Neural progenitor cell (in vitro differentiated cells): ENCODE data around the gene NCKIPSD. TPM values are rescaled to one million over a fixed set of nuclear protein-coding genes. Genes with fewer than 3 reads are reported as not detected.

Experiments used
- DNase-seq: peaks from one replicate; pipeline ENCODE4 v3.0.0-alpha.2; 2016; ENCODE audit warnings: low spot score
- H2AFZ ChIP-seq: fragments of 200-600 bp; sonication (generic); replicated peaks from 2 replicates; pipeline ENCODE4 v1.6.1; 2016; ENCODE audit warnings: antibody characterized with exemption
- H3F3A ChIP-seq: fragments of 200-600 bp; sonication (generic); 2 replicates; pipeline ENCODE4 v1.6.1; 2016; ENCODE audit warnings: antibody characterized with exemption, low read depth
- H3K27ac ChIP-seq: fragments of 200-600 bp; sonication (generic); 2 replicates; pipeline ENCODE4 v1.5.1; 2016; ENCODE audit warnings: mild to moderate bottlenecking
- H3K27me3 ChIP-seq: fragments of 200-600 bp; sonication (generic); 2 replicates; pipeline ENCODE4 v1.6.1; 2016; ENCODE audit warnings: mild to moderate bottlenecking, moderate library complexity
- H3K36me3 ChIP-seq: fragments of 200-600 bp; sonication (generic); 2 replicates; pipeline ENCODE4 v1.5.1; 2016
- H3K4me1 ChIP-seq: fragments of 200-600 bp; sonication (generic); 2 replicates; pipeline ENCODE4 v1.6.1; 2016; ENCODE audit warnings: mixed run types
- H3K4me2 ChIP-seq: fragments of 200-600 bp; sonication (generic); 2 replicates; pipeline ENCODE4 v1.6.1; 2016
- H3K4me3 ChIP-seq: fragments of 200-600 bp; sonication (generic); 2 replicates; pipeline ENCODE4 v1.5.1; 2016
- H3K79me2 ChIP-seq: fragments of 200-600 bp; sonication (generic); 2 replicates; pipeline ENCODE4 v1.6.1; 2016; ENCODE audit warnings: low read depth
- H3K9ac ChIP-seq: fragments of 200-600 bp; sonication (generic); 2 replicates; pipeline ENCODE4 v1.6.1; 2016
- H3K9me3 ChIP-seq: fragments of 200-600 bp; sonication (generic); 2 replicates; pipeline ENCODE4 v1.5.1; 2016; ENCODE audit warnings: low read depth
- H4K20me1 ChIP-seq: fragments of 200-600 bp; sonication (generic); 2 replicates; pipeline ENCODE4 v1.6.1; 2016; ENCODE audit warnings: low read depth
- H3K27ac Mint-ChIP-seq: 3 replicates; pipeline ENCODE4 v1.8.0; 2021; ENCODE audit warnings: mixed read lengths
- H3K27me3 Mint-ChIP-seq: 2 replicates; pipeline ENCODE4 v1.8.0; 2022; ENCODE audit warnings: low read depth, mild to moderate bottlenecking, inconsistent platforms, moderate library complexity, mixed read lengths; ENCODE audit not compliant: insufficient read depth
- H3K36me3 Mint-ChIP-seq: 3 replicates; pipeline ENCODE4 v1.8.0; 2021; ENCODE audit warnings: mixed read lengths
- H3K4me1 Mint-ChIP-seq: 3 replicates; pipeline ENCODE4 v1.8.0; 2021; ENCODE audit warnings: mixed read lengths
- H3K4me3 Mint-ChIP-seq: 3 replicates; pipeline ENCODE4 v1.8.0; 2021; ENCODE audit warnings: mild to moderate bottlenecking, moderate library complexity, mixed read lengths
- H3K9me3 Mint-ChIP-seq: 3 replicates; pipeline ENCODE4 v1.8.0; 2020; ENCODE audit warnings: mixed read lengths
- CTCF ChIP-seq: fragments of 200-600 bp; sonication (generic); IDR thresholded peaks from 2 replicates; pipeline ENCODE4 v1.5.1; 2017; ENCODE audit warnings: antibody characterized with exemption, mild to moderate bottlenecking
- EZH2 ChIP-seq: fragments of 200-600 bp; sonication (generic); IDR thresholded peaks from 2 replicates; pipeline ENCODE4 v1.6.1; 2017; ENCODE audit warnings: antibody characterized with exemption, mild to moderate bottlenecking, moderate library complexity
- EZH2phosphoT487 ChIP-seq: fragments of 200-600 bp; sonication (generic); IDR thresholded peaks from 2 replicates; pipeline ENCODE4 v1.6.1; 2017; ENCODE audit warnings: antibody characterized with exemption
- total RNA-seq: library from RNA; depleted of rRNA; stranded (reverse); fragments of >200 nt; gene quantifications from 2 replicates; pipeline ENCODE4 v1.2.3, GENCODE V29; 2015; ENCODE audit warnings: low replicate concordance

The NCKIPSD gene
- total RNA-seq, 1 donor from 2014 or later: 32.8 TPM

DNA sequence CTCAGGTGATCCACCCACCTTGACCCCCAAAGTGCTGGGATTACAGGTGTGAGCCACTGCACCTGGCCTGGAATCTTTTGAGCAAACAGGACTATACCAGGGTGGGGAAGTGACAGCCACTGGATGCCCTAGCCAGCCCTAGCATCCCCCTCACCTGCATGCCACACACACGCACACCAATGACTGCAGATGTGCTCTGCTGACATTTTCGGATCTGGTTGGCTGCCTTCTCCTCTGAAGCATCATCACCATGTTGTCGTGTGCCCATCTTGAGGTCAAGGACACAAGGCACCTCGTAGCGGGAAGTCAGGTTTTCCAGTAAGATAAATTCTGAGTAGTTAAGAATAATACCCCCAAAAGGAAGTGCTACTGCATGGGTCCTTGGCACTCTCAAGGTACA is 3.7 kb upstream of the NCKIPSD start:
- Histone ChIP-seq H4K20me1 (peaks cover 88% of the 10 kb centered on the region), H3K36me3 (peaks cover 20% of the 10 kb centered on the region), H3K4me2 (no peak overlapping the region), H3F3A (peaks cover 75% of the 10 kb centered on the region), H3K27me3 (no peaks in the 10 kb centered on the region), H3K79me2 (peaks cover 43% of the 10 kb centered on the region), H3K27ac (no peak overlapping the region), H3K9ac (no peak overlapping the region), H3K9me3 (no peaks in the 10 kb centered on the region), H3K4me1 (peaks cover 6% of the 10 kb centered on the region), H3K4me3 (no peak overlapping the region), H2AFZ (no peak overlapping the region)
- no peak overlapping the region for H3K4me3 Mint-ChIP-seq
- no peaks in the 10 kb centered on the region for H3K9me3 Mint-ChIP-seq
- no peak for DNase-seq
- TF ChIP-seq EZH2 (no peak), EZH2phosphoT487 (no peak), CTCF (no peak)
- peaks cover 5% of the 10 kb centered on the region for H3K27me3 Mint-ChIP-seq
- no peak overlapping the region for H3K27ac Mint-ChIP-seq
- peaks cover 25% of the 10 kb centered on the region for H3K36me3 Mint-ChIP-seq
- peaks cover 11% of the 10 kb centered on the region for H3K4me1 Mint-ChIP-seq

DNA sequence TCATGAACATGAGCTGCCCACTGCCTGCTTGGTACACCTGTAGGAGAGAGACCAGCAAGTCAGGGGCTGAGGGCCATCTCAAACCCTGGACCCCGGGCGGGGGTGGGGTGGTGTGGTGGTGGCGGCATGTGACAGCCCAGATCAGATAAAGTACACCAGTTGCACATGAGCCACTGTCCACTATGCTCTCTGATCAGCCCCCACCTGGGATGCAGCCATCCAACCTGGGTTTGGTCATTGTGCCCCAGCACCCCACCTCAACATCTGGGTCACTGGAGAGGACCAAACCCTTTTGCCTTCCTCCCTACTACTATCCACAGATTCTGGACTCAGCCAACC is 3.0 kb upstream of the NCKIPSD start:
- H3K27me3 Mint-ChIP-seq: peaks cover 5% of the 10 kb centered on the region
- no peak overlapping the region for H3K27ac ChIP-seq
- no peaks in the 10 kb centered on the region for H3K9me3 ChIP-seq
- no peak overlapping the region for H3K9ac ChIP-seq
- H2AFZ ChIP-seq: no peak overlapping the region
- peaks cover 9% of the 10 kb centered on the region for H3K4me1 ChIP-seq
- H3K4me2 ChIP-seq: no peak overlapping the region
- no peak for DNase-seq
- peaks cover 20% of the 10 kb centered on the region for H3K36me3 ChIP-seq
- no peak overlapping the region for H3K4me3 Mint-ChIP-seq
- TF ChIP-seq CTCF: no peak
- TF ChIP-seq EZH2: no peak
- TF ChIP-seq EZH2phosphoT487: no peak
- no peak overlapping the region for H3K27ac Mint-ChIP-seq
- H3K36me3 Mint-ChIP-seq: peaks cover 25% of the 10 kb centered on the region
- peaks cover 88% of the 10 kb centered on the region for H4K20me1 ChIP-seq
- peaks cover 68% of the 10 kb centered on the region for H3F3A ChIP-seq
- H3K27me3 ChIP-seq: no peaks in the 10 kb centered on the region
- H3K79me2 ChIP-seq: peaks cover 43% of the 10 kb centered on the region
- no peak overlapping the region for H3K4me3 ChIP-seq
- H3K4me1 Mint-ChIP-seq: peaks cover 15% of the 10 kb centered on the region
- H3K9me3 Mint-ChIP-seq: no peaks in the 10 kb centered on the region

DNA sequence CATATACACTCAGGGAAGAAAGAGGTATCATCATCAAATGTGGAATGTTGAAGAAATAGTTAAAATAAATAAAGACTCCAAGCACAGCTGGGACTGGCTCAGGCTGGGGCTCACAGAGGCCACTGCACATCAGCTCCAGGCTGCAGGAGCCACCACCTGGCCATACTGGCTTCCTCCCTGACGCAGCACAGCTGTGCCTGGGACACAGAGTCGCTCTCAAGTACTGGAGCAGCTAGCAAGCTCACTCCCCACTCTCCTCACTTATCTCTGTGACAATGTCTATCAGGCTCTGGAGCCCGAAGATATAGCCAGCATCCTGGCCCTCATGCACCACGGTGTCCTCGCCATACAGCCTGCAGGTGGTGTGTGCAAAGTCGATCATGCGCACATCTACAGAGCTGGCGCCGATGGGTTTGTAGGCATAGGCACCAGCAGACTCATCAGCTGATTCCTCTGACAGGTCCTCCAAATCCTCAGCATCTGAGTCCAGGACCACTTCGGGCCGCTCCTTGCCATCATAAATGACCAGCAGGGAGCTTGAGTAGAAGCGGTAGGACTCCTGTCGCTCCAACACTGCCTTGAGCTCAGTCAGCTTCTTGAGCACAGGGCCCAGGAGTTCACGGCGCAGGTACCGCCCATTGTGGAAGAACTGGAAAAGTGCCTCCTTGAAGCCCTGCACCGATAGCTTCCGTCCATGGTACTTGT is 2.5 kb upstream of the NCKIPSD start:
- Histone ChIP-seq H3K4me3 (no peak overlapping the region), H3K36me3 (peaks cover 15% of the 10 kb centered on the region), H3K27me3 (no peaks in the 10 kb centered on the region), H3K27ac (no peak overlapping the region), H3K79me2 (peaks cover 43% of the 10 kb centered on the region), H3K4me2 (no peak overlapping the region), H3K9me3 (no peaks in the 10 kb centered on the region), H3F3A (peaks cover 63% of the 10 kb centered on the region), H4K20me1 (peaks cover 88% of the 10 kb centered on the region), H3K9ac (no peak overlapping the region), H2AFZ (no peak overlapping the region), H3K4me1 (peaks cover 9% of the 10 kb centered on the region)
- no peak for DNase-seq
- peaks cover 5% of the 10 kb centered on the region for H3K27me3 Mint-ChIP-seq
- H3K4me3 Mint-ChIP-seq: peak overlapping the region; percentile 30
- H3K27ac Mint-ChIP-seq: no peak overlapping the region
- H3K9me3 Mint-ChIP-seq: no peaks in the 10 kb centered on the region
- no peak for TF ChIP-seq CTCF
- peaks cover 22% of the 10 kb centered on the region for H3K36me3 Mint-ChIP-seq
- peaks cover 20% of the 10 kb centered on the region for H3K4me1 Mint-ChIP-seq
